Endothelial cell (in vitro differentiated cells): ENCODE measurements around the gene PPFIBP2. TPM values are rescaled to one million over a fixed set of nuclear protein-coding genes. Genes with fewer than 3 reads are reported as not detected.

Experiments used
- DNase-seq: peaks from one replicate; pipeline ENCODE4 v3.0.0; 2021; ENCODE audit warnings: low spot score
- H3K27ac Mint-ChIP-seq: one replicate; pipeline ENCODE4 v1.8.0; 2021; ENCODE audit warnings: mixed read lengths, inconsistent platforms; ENCODE audit not compliant: unreplicated experiment
- H3K27me3 Mint-ChIP-seq: one replicate; pipeline ENCODE4 v1.8.0; 2021; ENCODE audit warnings: mild to moderate bottlenecking, moderate library complexity, mixed read lengths, inconsistent platforms; ENCODE audit not compliant: unreplicated experiment
- H3K36me3 Mint-ChIP-seq: one replicate; pipeline ENCODE4 v1.8.0; 2021; ENCODE audit warnings: mild to moderate bottlenecking, low read depth, mixed read lengths, inconsistent platforms; ENCODE audit not compliant: unreplicated experiment
- H3K4me1 Mint-ChIP-seq: one replicate; pipeline ENCODE4 v1.8.0; 2021; ENCODE audit warnings: mild to moderate bottlenecking, mixed read lengths, inconsistent platforms; ENCODE audit not compliant: unreplicated experiment
- H3K4me3 Mint-ChIP-seq: one replicate; pipeline ENCODE4 v1.8.0; 2021; ENCODE audit warnings: mild to moderate bottlenecking, mixed read lengths, inconsistent platforms; ENCODE audit not compliant: unreplicated experiment
- H3K9me3 Mint-ChIP-seq: one replicate; pipeline ENCODE4 v1.8.0; 2021; ENCODE audit warnings: mixed read lengths, inconsistent platforms; ENCODE audit not compliant: unreplicated experiment
- CTCF ChIP-seq: fragments of 200-600 bp; sonication (generic); IDR thresholded peaks from one replicate; pipeline ENCODE4 v1.5.0; 2021; ENCODE audit warnings: antibody characterized with exemption; ENCODE audit not compliant: unreplicated experiment
- total RNA-seq: library from RNA; stranded (reverse); fragmentation: NEBNext Ultra II Directional; extraction: Animal tissue kit (Norgen Biotek cat#: 25700); gene quantifications from one replicate; pipeline ENCODE4 v1.2.1, GENCODE V29; 2021; ENCODE audit not compliant: unreplicated experiment

The PPFIBP2 gene
- total RNA-seq, 1 donor from 2014 or later: 7.3 TPM

- H3K27ac Mint-ChIP-seq: no peak overlapping the region
- H3K27me3 Mint-ChIP-seq: peaks cover 27% of the 10 kb centered on the region
- no peaks in the 10 kb centered on the region for H3K36me3 Mint-ChIP-seq
- no peak for DNase-seq
- no peaks in the 10 kb centered on the region for H3K9me3 Mint-ChIP-seq
- no peak for TF ChIP-seq CTCF
- no peak overlapping the region for H3K4me3 Mint-ChIP-seq
- H3K4me1 Mint-ChIP-seq: peaks cover 3% of the 10 kb centered on the region
These were observed 72.0 kb downstream of the PPFIBP2 start for GRCh38 chr11:7585816-7586215.

GRCh38 chr11:7586376-7586775, 72.6 kb downstream of the PPFIBP2 start:
- TF ChIP-seq CTCF: no peak
- Mint-ChIP-seq H3K4me1 (peaks cover 3% of the 10 kb centered on the region), H3K27ac (no peak overlapping the region), H3K36me3 (no peaks in the 10 kb centered on the region), H3K27me3 (peaks cover 27% of the 10 kb centered on the region), H3K9me3 (no peaks in the 10 kb centered on the region), H3K4me3 (no peak overlapping the region)
- DNase-seq: no peak

- H3K36me3 Mint-ChIP-seq: no peaks in the 10 kb centered on the region
- no peak for DNase-seq
- peaks cover 3% of the 10 kb centered on the region for H3K4me1 Mint-ChIP-seq
- no peak overlapping the region for H3K4me3 Mint-ChIP-seq
- peaks cover 26% of the 10 kb centered on the region for H3K27me3 Mint-ChIP-seq
- H3K27ac Mint-ChIP-seq: no peak overlapping the region
- no peaks in the 10 kb centered on the region for H3K9me3 Mint-ChIP-seq
- TF ChIP-seq CTCF: no peak
These were observed 73.9 kb downstream of the PPFIBP2 start for GRCh38 chr11:7587712-7588111.

GRCh38 chr11:7589861-7590260, 76.1 kb downstream of the PPFIBP2 start:
- Mint-ChIP-seq H3K27me3 (peaks cover 19% of the 10 kb centered on the region), H3K36me3 (no peaks in the 10 kb centered on the region), H3K9me3 (no peaks in the 10 kb centered on the region), H3K27ac (no peak overlapping the region), H3K4me3 (no peak overlapping the region), H3K4me1 (no peaks in the 10 kb centered on the region)
- no peak for DNase-seq
- TF ChIP-seq CTCF: no peak

GRCh38 chr11:7590529-7590928, 76.7 kb downstream of the PPFIBP2 start:
- H3K36me3 Mint-ChIP-seq: no peaks in the 10 kb centered on the region
- H3K27ac Mint-ChIP-seq: no peak overlapping the region
- TF ChIP-seq CTCF: no peak
- H3K9me3 Mint-ChIP-seq: no peaks in the 10 kb centered on the region
- H3K4me1 Mint-ChIP-seq: no peaks in the 10 kb centered on the region
- no peak overlapping the region for H3K4me3 Mint-ChIP-seq
- no peak for DNase-seq
- H3K27me3 Mint-ChIP-seq: peaks cover 17% of the 10 kb centered on the region
